Mesothelial cell of epicardium (in vitro differentiated cells): ENCODE data around the gene ABCF2. TPM values are rescaled to one million over a fixed set of nuclear protein-coding genes. Genes with fewer than 3 reads are reported as not detected.

Source experiments
- DNase-seq, 2 experiments: peaks; one replicate each; pipeline ENCODE4 v3.0.0; 2021; ENCODE audit warnings: low spot score in 2 of 2; ENCODE audit not compliant: unreplicated experiment in 2 of 2
- H3K27ac Mint-ChIP-seq: 2 replicates; pipeline ENCODE4 v1.8.0; 2021; ENCODE audit warnings: mixed read lengths
- H3K27me3 Mint-ChIP-seq: 2 replicates; pipeline ENCODE4 v1.8.0; 2021; ENCODE audit warnings: low read depth, mixed read lengths
- H3K36me3 Mint-ChIP-seq: 2 replicates; pipeline ENCODE4 v1.8.0; 2021; ENCODE audit warnings: mixed read lengths
- H3K4me1 Mint-ChIP-seq: 2 replicates; pipeline ENCODE4 v1.8.0; 2021; ENCODE audit warnings: mixed read lengths
- H3K4me3 Mint-ChIP-seq: 2 replicates; pipeline ENCODE4 v1.8.0; 2021; ENCODE audit warnings: mild to moderate bottlenecking, moderate library complexity, mixed read lengths
- H3K9me3 Mint-ChIP-seq: 2 replicates; pipeline ENCODE4 v1.8.0; 2021; ENCODE audit warnings: mixed read lengths
- CTCF ChIP-seq: fragments of 200-600 bp; sonication (generic); IDR thresholded peaks from one replicate; pipeline ENCODE4 v1.5.0; 2021; ENCODE audit warnings: antibody characterized with exemption; ENCODE audit not compliant: unreplicated experiment
- total RNA-seq: library from RNA; stranded (reverse); gene quantifications from 3 replicates; pipeline ENCODE4 v1.2.1, GENCODE V29; 2021

Gene ABCF2
- total RNA-seq, 1 donor from 2014 or later: 46.2 TPM

- no peak within 1 kb of the TSS for H3K4me3 Mint-ChIP-seq
- no peaks in the 10 kb centered on the region for H3K36me3 Mint-ChIP-seq
- H3K27me3 Mint-ChIP-seq: peaks cover 39% of the 10 kb centered on the region
- no peak for TF ChIP-seq CTCF
- no peaks in the 10 kb centered on the region for H3K9me3 Mint-ChIP-seq
- no peaks in the 10 kb centered on the region for H3K4me1 Mint-ChIP-seq
- no peak within 1 kb of the TSS for H3K27ac Mint-ChIP-seq
- no peak for DNase-seq
These were observed 40.2 kb downstream of the ABCF2 start, which contains the start of gene ASB10 for GRCh38 chr7:151186640-151187408. Gene ASB10 (minus strand): TSS chr7:151187250. CDS start chr7:151187130, 120 bp downstream.

- no peaks in the 10 kb centered on the region for H3K36me3 Mint-ChIP-seq
- no peak overlapping the region for H3K4me3 Mint-ChIP-seq
- peaks cover 39% of the 10 kb centered on the region for H3K27me3 Mint-ChIP-seq
- no peaks in the 10 kb centered on the region for H3K9me3 Mint-ChIP-seq
- H3K4me1 Mint-ChIP-seq: no peaks in the 10 kb centered on the region
- H3K27ac Mint-ChIP-seq: no peak overlapping the region
- TF ChIP-seq CTCF: no peak
- DNase-seq: no peak
These were observed 41.0 kb downstream of the ABCF2 start for GRCh38 chr7:151185762-151186639.

- no peak for TF ChIP-seq CTCF
- Mint-ChIP-seq H3K27ac (no peak overlapping the region), H3K9me3 (no peaks in the 10 kb centered on the region), H3K4me3 (no peak overlapping the region), H3K36me3 (no peaks in the 10 kb centered on the region), H3K27me3 (peaks cover 54% of the 10 kb centered on the region), H3K4me1 (no peaks in the 10 kb centered on the region)
- DNase-seq: no peak
These were observed 46.0 kb downstream of the ABCF2 start for GRCh38 chr7:151181011-151181431.

- Mint-ChIP-seq H3K9me3 (no peaks in the 10 kb centered on the region), H3K27ac (no peak overlapping the region), H3K27me3 (peaks cover 65% of the 10 kb centered on the region), H3K4me1 (no peaks in the 10 kb centered on the region), H3K4me3 (no peak overlapping the region), H3K36me3 (no peaks in the 10 kb centered on the region)
- DNase-seq: no peak
- no peak for TF ChIP-seq CTCF
These were observed 47.1 kb downstream of the ABCF2 start for GRCh38 chr7:151179946-151180345.

GRCh38 chr7:151179287-151179860 lies 47.6 kb downstream of the ABCF2 start:
- Mint-ChIP-seq H3K9me3 (no peaks in the 10 kb centered on the region), H3K4me1 (no peaks in the 10 kb centered on the region), H3K27ac (no peak overlapping the region), H3K4me3 (no peak overlapping the region), H3K27me3 (peaks cover 68% of the 10 kb centered on the region), H3K36me3 (no peaks in the 10 kb centered on the region)
- no peak for TF ChIP-seq CTCF
- DNase-seq: no peak
